Hematopoietic multipotent progenitor cell treated with erythropoietin and hydrocortisone succinate and interleukin-3 and kit ligand, for 6 days (in vitro differentiated cells): Measurements from ENCODE around the gene MCHR1.
"Not testable (repeated sequence)": the region's sequence is repeated elsewhere in the genome, so short reads cannot be mapped to it uniquely, and the experiment has no call there.

Experiments
- DNase-seq: peaks from one replicate; pipeline ENCODE4 v3.0.0-alpha.2; 2015

MCHR1 gene

DNA sequence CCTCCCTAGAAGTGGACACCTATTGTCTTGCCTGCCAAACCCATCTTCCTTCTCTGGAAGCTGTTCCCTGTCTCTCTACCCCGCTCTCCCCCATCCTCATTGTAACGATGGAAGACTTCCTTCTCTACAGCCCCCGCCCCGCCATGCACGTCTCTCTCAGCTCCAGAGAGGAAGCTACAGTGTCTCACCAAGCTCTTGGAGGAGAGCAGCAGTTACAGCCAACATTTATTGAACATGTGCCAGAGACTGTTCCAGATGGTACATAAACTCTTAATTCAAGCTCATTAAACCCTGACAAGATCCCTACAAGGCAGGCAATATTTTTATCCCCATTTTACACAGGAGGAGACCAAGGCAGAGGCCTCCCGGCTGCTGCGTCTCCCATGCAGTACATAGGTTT lies 15.1 kb downstream of the MCHR1 start:
- DNase-seq = no peak

DNA sequence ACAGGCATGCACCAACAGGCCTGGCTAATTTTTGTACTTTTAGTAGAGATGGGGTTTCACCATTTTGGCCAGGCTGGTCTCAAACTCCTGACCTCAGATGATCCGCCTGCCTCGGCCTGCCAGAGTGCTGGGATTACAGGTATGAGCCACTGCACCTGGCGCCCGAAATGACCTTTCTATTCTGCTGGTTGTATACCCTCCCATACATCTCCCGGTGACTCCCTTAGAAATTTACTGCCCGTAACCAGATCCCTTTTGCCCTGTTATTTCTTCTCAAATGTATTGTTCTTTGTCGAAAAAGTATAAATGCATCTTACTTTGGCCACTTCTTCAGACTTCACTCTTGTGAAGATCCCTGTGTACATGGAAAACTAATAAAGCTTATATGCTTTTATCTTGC lies 22.0 kb downstream of the MCHR1 start:
- no peak for DNase-seq

DNA sequence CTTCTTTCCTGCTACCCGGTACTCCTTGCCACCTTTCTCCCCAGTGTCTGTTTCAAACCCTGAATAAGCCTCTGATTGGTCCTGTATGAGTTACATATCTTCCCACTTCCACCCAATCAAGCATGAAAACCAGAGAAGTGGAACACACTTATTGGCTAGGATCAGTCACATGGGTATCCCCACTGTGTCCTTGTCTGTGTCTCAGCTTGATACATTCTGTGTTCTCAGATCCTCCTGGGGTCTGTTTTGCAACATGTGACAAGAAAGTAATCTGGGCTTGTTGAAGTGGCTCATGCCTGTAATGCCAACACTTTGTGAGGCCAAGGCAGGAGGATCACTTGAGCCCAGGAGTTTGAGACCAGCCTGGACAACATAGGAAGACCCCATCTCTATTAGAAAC lies 23.9 kb downstream of the MCHR1 start:
- DNase-seq = peak; percentile 23

DNA sequence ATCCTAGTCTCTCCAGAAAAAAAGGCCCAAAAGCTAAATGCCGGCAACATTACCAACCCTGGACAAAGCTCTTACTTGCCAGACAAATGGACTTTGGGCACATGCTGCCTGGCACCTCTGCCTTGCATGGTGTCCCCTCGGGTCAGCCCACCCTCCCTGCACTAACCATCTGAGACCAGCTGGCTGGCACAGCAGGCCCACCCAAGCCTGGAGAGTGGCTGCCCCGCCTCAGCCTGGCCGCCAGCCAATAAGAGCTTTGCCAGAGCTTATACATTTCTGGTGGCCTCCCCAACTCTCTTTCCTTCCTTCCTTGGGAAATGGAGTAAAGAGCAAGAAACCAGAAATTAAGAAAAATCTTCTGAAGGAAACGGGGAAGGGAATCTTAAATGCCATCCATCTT lies 24.5 kb downstream of the MCHR1 start:
- peak; percentile 59 for DNase-seq

DNA sequence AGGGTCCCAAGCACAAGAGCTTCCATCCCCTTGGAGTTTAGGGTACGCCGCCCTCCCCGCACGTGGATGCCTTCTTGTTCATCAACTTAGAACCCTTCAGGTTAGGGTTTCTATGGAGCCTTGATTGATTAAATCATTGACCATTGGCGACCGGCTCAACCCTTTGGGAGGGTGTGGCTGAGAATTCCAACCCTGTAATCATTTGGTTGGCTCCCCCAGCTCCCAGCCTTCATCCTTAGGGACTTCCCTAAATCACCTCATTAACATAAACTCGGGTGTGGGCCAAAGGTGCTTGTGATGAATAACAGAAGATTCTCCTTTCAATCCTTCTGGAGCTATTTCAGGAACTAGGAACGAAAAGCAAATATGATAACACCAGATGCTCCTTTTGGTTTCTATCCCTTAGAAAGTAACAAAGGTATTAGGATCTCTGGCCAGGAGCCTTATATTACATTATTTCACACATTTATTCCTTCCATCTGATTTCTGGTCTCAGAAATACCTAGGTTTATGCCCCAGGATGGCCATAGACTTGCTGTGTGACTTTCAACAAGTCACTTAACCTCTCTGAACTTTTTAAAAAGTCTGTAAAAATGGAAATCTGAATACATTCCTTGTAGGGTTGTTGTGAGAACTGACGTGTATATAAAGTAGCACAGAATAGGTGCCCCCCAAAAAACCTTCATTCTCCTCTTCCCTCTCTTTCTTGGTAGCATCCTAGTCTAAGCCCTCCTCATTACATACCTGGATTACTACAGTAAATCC lies 26.8 kb downstream of the MCHR1 start:
- no peak for DNase-seq

DNA sequence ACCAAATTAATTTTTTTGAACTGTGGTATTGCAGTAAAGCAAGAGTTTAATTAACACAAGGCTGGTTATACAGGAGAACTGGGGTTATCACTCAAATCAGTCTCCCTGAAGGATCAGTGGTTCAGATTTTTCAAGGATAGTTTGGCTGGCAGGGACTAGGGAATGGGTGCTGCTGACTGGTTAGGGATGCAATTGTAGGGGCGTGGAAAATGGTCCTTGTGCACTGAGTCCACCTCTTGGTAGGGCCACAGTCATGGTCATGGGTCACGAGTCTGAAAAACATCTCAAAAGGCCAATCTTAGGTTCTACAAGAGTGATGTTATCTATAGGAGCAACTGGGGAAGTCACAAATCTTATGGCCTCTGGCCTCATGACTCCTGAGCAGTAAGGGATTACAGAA lies 27.9 kb downstream of the MCHR1 start:
- DNase-seq = no peak

DNA sequence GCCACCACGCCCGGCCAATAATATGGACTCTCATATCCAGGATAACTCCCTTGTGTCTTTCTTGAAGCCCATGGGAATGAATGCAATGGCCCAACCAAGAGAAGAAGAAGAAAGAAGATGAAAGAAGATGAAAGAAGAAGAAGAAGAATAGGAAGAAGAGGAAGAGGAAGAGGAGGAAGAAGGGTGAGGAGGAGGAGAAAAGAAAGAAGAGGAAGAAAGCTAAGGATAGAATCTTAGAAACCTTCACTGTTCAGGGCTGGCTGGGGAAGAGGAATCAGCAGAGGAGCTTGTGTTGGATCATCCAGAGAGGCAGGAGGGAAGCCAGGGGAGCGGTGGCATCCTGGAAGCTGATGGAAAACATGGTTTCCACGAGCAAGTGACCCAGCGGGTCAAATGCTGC lies 28.9 kb downstream of the MCHR1 start:
- no peak for DNase-seq

DNA sequence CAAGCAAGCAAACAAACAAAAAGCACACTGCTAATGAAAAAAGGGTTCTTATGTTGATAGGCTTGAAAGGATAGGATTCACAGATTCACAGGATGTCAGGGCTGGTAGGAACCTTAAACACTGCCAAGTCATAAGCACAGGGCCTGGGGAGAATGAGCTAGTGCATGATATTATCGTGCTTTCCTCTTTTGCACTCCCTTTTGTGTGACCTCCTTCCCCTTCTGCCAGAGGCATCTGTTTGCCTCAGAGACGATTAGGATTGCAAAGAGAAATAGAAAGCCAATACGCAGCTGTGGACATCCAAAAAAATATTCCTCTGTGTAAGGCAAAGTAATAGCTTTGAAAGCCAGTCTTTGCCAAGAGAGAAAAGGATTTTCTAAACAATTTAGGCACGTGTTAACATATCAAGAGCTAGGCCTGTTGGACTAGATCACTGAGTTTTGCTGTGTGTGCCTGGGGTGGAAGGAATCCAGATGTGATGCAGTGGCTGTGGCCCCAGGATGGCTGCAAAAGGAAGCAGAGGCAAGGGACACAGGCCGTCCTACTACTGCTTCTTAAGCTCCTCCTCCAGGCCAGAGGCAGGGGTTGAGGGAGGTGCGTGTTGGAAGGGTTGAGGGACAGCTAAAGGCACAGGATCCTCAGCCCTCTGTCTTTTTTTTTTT lies 30.6 kb downstream of the MCHR1 start:
- DNase-seq = peak; percentile 85

DNA sequence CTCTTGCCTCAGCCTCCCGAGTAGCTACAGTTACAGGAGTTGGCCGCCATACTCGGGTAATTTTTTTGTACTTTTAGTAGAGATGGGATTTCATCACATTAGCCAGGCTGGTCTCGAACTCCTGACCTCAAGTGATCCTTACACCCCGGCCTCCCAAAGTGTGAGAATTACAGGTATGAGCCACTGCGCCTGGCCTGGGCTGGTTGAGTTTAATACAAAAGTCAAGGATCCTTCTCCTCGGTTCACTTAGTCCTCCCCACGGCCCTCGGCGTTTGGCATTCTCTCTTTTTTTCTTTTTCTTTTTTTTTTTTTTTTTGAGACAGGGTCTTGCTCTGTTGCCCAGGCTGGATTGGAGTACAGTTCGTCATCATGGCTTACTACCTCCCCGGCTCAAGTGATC lies 33.0 kb downstream of the MCHR1 start:
- DNase-seq = no peak

DNA sequence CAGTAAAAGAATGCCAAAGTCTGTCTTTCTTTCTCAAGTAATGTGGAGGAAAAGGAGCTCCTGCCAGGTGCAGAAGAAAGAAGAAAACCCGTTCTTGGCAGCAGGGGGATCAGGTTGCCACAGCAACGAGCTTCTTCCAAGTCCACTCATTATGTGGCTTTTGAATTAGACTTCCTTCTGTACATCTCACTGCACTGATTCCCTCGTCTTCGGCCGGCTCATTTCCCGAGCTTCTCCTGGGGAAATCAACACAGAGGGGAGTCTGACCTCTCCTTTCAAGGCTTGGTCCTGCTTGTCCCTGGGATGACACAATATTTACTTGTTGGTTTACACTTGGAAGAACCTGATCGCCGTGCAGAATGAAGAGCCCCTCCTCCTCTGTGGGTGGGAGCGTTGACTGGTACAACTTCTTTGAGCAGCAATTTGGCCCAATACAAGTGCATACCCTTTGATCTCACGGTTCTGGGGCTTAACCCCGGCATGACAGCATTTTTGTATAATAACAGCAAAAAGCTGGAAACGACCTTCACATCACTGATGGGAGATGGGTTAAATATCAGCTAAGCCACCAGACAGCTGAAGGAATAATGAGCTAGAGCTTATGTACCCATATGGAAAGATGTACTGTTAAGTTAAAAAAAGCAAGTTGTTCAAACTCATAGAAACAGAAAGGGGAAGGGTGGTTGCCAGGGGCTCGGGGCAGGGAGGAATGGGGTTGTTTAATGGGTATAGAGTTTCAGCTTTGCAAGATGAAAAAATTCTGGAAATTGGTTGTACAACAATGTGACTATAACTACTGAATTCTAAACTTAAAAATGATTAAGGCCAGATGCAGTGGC lies 35.4 kb downstream of the MCHR1 start:
- no peak for DNase-seq

DNA sequence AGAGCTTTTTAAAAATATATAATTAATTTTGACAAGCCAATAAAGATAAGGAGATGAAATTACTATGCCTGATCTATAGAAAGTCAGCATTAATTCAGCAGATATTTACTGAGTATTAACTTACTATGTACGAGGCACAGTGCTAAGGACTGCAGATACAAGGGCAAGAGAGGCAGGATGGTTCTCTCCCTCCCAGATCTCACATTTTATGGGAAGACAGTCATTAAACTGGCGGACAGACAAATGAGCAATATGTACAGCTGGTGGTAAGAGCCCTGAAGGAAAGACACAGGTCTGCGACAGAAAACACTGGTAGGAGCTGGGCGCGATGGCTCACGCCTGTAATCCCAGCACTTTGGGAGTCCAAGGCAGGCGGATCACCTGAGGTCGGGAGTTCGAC lies 36.8 kb downstream of the MCHR1 start:
- no peak for DNase-seq

DNA sequence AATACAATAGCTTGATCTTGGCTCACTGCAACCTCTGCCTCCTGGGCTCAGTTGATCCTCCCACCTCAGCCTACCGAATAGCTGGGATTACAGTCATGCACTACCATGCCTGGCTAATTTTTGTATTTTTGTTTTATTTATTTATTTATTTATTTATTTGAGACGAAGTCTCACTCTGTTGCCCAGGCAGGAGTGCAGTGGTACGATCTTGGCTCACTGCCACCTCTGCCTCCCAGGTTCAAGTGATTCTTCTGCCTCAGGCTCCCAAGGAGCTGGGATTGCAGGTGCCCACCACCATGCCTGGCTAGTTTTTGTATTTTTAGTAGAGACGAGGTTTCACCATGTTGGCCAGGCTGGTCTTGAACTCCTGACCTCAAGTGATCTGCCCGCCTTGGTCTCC lies 38.4 kb downstream of the MCHR1 start:
- not testable (repeated sequence) for DNase-seq

DNA sequence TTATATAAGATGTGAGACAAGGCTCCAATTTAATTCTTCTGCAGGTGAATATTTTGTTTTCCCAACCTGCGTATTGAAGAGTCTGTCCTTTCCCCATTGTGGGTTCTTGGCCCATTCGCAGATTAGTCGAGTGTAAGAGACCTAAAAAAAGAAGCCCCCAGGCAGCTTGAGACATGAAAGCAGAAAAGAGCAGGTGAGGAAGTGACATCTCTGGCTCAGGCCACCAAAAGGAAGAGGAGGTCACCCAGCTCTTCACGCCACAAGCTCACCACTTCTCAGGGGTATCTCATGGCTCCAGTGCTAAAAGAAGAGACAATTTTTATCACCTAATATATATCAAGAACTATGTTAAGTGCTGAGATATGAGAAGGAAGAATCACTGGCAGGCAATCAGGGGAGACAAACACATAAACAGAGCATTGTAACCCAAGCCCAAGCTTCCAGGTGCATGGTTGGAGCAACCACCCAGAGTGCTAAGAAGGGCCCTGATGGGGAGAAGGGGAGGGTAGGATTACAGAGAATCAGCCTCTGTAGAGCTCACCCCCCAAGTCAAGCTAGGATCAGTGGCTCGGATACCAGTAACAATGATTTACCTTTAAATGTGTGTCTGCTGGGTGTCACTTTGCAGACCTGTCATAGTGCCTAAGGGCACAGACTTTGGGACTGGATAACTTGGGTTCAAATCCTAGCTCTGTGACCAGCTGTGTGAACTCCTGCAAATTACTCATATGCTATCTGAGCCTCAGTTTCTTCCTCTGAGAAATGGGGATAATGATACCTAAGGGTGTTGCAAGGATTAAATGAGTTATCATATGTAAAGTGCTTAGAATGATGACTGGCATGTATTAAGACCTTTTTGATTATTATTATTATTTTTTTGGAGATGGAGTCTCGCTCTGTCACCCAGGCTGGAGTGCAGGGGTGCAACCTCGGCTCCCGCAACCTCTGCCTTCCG lies 39.2 kb downstream of the MCHR1 start:
- DNase-seq = no peak

DNA sequence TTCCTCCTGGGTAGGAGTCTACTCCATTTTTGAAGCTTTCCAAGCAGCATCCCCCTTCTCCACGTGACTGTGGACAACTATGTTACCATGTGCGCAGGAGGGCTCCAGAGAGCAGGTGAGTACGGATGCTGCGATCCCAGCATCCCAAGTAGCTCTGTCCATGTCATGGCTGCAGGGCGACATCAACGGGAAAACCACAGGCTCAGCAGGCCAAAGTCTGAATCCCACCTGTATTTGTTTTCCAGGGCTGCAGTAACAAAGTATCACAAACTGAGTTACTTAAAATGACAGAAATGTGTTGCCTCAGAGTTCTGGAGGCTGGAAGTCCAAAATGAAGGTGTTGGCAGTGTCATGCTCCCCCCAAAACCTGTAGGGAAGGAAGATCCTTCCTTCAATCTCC lies 40.3 kb downstream of the MCHR1 start:
- DNase-seq = no peak

DNA sequence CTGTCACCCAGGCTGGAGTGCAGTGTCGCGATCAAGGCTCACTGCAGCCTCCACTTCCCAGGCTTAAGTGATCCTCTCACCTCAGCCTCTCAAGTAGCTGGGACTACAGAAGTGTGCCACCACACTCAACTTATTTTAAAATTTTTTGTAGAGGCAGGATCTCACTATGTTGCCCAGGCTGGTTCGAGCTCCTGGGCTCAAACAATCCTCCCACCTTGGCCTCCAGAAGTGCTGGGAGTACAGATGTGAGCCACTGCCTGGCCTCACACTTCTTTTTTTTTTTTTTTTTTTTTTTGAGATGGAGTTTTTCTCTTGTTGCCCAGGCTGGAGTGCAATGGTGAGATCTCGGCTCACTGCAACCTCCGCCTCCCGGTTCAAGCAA lies 40.9 kb downstream of the MCHR1 start:
- not testable (repeated sequence) for DNase-seq

DNA sequence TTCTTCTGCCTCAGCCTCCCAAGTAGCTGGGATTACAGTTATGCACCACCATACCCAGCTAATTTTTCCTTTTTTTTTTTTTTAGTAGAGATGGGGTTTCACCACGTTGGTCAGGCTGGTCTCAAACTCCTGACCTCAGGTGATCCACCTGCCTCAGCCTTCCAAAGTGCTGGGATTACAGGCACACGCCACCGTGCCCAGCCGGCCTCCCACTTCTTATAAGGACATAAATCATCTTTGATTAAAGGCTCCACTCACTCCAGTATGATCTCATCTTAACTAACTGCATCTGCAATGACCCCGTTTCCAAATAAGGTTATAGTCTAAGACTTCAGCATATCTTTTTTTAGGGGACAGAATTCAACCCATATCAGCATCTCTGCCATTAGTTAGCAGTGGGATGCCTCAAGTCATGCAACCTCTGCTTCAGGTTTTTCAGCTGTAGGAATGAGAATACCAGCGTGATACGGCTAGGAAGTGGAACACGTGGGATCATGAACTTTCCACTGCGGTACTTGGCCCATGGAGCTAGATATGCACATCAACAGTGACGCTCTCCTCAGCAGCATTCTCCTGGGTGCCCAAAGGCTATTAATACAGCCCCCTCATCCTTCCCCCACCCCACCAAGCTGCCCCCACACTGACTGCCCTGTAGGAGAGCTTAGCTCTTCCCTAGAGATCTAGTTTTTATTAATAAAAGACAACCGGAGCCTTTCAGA lies 41.4 kb downstream of the MCHR1 start:
- DNase-seq = no peak

DNA sequence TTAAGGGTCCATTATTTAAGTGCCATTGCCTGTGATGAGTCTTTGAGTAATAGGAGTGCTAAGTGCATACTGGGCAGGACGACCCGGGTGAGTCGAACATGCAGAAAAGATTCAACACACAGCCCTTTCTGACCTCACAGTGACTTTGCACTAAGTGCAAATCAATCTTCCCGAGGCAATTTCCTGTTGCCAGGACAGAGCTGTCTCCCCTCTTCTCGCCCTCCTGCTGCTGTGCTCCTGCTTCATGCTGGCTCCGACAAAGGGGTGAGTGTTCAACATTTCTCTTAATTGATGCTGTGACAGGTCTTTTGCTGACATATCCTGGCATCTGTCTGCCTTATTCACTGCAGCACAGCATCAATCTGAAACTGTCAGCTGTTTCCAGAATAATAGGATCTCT lies 42.0 kb downstream of the MCHR1 start:
- no peak for DNase-seq

DNA sequence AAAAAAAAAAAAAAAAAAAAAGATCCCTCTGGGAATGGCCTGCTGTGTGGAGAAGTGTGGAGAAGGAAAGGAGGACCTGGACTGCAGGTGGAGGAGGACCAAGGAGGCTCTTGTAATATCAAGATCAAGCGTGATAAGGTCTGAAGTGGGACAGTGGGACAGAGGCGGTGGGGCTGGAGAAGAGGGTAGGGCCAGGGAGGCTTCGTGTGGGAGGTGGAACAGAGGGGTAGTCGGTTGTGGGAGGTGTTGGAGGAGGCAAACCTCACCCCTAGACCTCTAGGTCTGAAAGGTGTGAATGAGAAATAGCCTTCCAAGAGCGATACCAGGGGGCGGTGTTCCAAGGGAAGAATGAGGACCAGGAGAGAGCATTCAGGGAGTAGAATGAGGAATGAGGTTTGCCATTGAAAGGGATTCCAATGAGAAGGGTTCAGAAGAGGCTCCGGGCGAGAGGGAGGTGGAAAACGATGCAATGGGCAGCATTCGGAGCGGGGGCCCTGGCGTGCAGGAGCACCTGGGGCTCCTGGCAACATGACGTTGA lies 44.2 kb downstream of the MCHR1 start:
- DNase-seq = no peak

DNA sequence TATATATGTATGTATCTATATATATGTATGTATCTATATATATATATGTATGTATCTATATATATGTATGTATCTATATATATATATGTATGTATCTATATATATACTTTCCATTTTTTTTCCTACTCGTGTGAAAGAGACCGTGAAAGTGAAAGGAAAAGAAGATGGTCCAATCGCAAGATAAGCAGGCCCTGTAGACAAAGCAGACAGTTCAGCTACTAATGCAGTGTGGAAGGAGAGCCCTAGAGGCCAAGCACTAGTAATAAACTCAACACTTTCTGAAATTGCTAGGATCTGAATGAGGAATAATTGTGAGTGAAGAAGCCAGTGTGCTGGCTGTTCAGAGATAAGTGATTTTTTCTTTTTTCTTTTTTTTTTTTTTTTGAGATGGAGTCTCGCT lies 47.2 kb downstream of the MCHR1 start:
- peak; percentile 80 for DNase-seq

DNA sequence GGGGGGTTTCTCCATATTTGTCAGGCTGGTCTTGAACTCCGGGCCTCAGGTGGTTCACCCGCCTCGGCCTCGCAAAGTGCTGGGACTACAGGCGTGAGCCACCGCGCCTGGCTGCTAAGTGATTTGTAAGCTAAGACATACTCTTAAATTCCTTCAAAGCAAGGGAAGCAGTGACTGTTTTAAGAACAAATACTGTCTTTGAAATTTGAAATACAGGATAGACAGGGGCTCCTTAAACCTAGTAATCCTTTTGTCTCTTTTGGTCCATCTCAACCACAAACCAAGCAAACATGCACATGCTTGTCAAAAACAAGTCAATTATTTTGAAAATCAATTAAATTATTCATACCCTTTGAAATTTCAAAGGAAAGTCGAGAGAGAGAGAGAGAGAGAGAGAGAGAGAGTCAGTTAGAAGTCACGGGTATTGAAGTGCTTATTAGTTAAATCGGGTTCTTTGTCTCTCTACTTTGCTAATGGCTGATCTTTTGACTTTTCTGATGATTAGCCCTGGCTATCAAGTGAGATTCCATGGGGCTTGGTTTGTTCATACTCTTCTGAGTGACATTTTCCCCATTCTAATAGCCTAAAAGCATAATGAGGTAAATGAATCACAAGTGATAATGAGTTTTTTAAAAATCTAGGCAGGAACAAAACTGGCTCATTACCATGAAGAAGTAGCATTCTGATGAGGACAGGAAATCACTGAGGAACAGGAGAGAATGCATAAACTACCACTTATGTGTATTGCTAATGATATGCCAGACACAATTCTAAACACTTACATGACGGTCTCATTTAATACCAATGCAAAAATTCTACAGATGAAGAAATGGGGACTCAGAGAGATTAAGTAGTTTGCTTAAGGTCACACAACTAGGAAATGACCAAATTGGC lies 48.0 kb downstream of the MCHR1 start:
- no peak for DNase-seq
